SH-SY5Y (cell line): Measurements from ENCODE around the gene SYCN.

Experiments
- GATA2 ChIP-seq: IDR thresholded peaks from 2 replicates; pipeline ENCODE4 v1.6.1; 2011; ENCODE audit warnings: mild to moderate bottlenecking, low read depth, low read length
- GATA3 ChIP-seq: IDR thresholded peaks from 2 replicates; pipeline ENCODE4 v1.6.1; 2011; ENCODE audit warnings: low read depth, mild to moderate bottlenecking, low read length, moderate library complexity

DNA sequence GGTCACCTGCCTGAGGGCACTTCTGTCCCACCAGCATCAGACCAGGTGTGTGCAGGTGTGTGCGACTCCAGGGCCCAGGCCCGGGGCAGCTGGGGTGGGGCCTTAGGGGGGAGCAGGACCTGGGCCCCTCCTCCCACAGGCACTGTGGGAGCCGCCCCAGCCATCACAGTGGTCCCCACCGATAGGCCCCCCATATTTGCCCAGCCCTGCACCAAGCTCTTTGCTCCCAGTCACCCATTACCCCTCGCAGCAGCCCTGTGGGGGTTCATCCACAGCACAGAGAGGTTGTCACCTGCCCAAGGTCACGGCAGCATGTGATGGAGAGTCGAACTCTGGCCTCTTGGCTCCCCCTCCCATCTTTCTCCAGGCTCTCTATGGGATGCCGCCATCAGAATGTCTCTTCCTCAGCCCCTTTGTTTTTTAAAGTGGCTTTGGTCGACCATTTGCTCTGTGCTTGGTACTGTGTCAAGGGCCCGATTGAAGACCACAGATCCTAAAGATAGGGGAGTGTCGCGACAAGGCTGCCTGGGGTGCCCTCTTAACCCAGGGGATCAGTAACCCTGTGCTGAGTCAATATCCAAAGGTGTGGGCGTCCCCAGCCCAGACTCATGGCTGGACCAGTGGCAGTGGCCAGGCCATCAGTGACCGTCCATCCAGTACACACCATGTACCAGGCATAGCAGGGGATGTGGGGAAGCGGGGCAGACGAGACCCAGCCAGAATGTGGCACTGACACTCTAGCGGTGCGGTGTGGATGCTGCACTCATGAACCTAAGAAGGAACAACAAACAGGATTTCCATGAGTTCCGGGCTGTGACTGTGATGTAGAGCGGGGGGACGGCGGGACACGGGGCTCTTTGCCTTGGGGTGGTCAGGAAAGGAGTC lies 35.6 kb downstream of the SYCN start:
- no peak for TF ChIP-seq GATA3
- no peak for TF ChIP-seq GATA2
